Fibroblast of gingiva (primary cell): ENCODE measurements around the gene GUCD1.

ENCODE experiments used
- DNase-seq: peaks from one replicate; pipeline ENCODE4 v3.0.0-alpha.2; 2011; ENCODE audit warnings: low read depth

GUCD1 gene

DNA sequence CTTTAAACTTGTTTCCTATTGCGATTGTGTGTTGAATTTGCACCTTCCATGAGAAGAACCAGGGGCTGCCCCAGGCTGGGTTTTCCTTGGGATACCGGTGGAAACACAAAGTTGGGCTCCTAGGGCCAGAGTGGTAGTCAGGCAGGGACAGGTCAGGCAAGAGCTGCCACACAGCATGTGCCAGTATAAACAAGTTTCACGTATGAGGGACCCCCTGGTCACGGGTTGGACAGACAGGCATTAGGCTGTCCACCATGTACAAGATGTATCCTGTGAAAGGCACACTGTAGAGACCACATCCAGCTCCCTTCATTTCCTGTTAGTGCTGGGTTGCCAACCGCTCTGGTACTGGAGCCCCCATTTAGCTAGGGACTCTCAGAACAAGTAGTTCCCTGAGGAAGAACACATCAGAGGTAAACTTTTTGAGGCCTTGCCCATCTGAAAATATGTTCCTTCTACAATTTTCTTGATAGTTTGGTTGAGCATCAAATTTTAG is 51.0 kb downstream of the GUCD1 start:
- no peak for DNase-seq

DNA sequence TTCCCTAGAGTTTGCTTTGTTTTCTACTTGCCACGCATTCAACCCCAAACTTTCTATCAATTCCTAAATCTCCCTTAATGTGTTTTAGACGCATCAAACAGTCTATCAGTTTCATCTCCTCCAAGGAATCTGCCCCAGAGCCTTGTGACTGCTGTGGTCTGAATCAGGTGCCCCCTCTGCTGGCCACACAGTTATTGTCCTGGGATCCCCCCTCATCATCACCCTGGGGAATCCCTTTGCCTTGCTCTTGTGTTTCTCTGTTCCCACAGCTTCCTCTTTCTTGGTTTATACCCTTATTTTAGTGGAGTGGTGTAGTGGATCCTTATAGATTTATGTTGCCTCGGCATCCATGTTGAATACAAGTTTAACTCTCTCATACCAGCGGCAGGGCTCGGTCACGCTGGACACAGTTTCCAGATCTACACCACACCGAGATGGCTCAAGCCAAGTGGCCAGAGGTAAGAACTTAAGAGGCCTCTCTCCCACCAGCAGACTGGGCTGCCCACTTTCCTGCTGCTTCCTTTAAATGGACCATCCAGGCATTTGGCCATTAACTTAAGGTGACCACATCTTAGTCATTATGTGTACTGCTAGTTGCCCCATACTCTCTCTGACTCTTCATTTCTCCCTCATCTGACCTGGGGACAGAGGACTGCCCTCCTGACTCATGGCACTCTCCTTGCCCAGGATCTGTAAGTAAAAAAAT is 51.6 kb downstream of the GUCD1 start:
- DNase-seq: peak; percentile 29

GRCh38 chr22:24502541-24502940 is 52.4 kb downstream of the GUCD1 start:
- DNase-seq: no peak

DNA sequence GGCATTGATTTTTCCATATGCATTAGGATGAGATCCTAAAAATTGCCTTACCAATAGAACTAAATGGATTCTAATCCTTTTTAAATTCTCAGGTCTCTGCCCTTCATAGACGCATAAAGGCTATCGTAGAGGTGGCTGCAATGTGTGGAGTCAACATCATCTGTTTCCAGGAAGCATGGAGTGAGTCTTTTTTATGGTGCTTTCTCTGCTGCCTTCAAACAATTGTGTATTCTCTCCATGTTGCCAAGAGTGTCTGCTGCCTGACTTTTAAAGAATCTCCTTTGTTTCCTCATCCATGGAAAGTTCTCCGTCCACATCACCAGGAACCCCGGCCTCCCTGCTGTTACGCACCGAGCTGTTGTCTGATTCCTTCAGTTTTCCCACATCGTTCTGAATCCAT is 52.9 kb downstream of the GUCD1 start:
- DNase-seq: no peak

- DNase-seq: no peak
These were observed 53.5 kb downstream of the GUCD1 start for GRCh38 chr22:24501301-24502005.

- no peak for DNase-seq
These were observed 54.6 kb downstream of the GUCD1 start for GRCh38 chr22:24500277-24500820.

DNA sequence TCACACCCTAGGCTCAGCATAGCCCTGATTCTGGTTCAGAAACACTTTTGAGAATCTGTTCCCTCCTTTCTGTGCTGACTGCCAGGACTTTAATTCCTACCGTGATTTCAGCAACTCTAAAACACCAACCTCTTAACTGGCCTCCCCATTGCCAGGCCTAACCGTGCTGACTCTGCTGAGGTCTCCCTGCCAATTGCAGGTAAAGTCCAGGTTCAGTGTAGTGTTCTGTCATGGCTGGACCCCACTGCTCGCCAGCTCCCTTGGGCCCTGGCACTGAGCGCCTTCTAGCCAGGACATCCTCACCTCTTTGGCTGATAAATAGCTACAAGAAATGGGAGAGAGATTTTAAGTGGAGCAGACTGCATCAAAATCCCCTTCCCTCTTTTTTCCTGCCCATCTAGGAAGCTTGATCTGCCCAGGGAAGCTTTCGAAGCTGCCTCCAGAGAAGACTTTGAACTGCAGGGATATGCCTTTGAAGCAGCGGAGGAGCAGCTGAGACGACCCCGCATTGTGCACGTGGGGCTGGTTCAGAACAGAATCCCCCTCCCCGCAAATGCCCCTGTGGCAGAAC is 55.1 kb downstream of the GUCD1 start:
- DNase-seq: no peak

- DNase-seq: no peak
These were observed 56.1 kb downstream of the GUCD1 start for GRCh38 chr22:24498824-24499223.

- DNase-seq: no peak
These were observed 57.1 kb downstream of the GUCD1 start for GRCh38 chr22:24497841-24498258.

DNA sequence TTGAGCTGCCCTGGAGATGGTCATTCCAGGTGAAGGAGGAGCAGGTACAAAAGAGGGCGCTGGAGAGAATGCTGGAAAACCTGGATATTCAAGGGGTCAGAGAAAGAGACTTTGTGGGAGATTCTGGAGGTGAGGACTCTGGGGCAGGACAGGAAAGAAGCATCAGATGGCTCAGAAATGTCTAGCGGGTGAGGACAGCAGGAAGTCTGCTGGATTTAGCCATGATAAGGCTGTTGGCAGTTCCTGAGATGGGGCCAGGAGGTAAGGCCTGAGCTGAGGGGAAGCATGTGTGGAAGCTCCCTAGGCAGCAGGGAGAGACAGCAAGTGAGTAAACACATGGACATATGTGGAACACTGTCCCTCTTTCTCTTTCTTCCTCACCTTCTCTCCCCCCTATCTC is 58.3 kb downstream of the GUCD1 start:
- DNase-seq: no peak

DNA sequence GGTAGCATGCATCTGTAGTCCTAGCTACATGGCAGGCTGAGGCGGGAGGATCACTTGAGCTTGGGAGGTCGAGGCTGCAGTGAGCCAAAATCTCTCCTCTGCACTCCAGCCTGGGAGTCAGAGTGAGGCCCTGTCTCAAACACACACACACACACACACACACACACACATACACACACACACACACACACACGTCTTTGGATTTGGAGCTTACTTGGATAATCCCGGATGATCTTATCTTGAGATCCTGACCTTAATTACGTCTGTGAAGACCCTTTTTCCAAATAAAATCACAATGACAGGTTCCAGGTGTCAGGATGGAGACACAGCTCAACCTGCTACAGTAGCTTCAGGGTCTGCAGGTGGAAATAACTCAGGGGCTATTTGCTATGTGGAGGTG is 58.7 kb downstream of the GUCD1 start:
- DNase-seq: no peak

GRCh38 chr22:24495365-24495675 is 59.6 kb downstream of the GUCD1 start:
- DNase-seq: no peak

GRCh38 chr22:24494528-24495364 is 60.2 kb downstream of the GUCD1 start, which contains the start of gene UPB1:
TSS of gene UPB1 (plus strand) at chr22:24495332. CDS start at chr22:24495404, 72 bp downstream.
- no peak for DNase-seq

DNA sequence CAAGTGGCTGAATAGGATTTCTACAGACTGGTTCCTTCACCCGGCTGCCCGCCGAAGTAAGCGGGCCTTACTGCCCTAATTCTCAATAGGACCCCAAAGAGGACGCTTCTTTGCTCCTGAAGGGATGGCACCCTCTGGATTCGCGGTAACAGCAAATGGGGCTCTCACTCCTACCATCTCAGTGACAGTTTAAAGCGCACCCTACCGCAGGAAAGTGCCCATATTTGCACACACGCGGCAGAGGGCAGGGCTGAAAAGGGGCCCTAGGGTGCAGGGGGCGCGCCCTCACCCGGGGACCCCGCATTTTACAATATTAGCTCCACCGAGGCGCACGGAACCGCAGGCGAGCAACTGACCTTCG is 60.8 kb downstream of the GUCD1 start:
- no peak for DNase-seq

DNA sequence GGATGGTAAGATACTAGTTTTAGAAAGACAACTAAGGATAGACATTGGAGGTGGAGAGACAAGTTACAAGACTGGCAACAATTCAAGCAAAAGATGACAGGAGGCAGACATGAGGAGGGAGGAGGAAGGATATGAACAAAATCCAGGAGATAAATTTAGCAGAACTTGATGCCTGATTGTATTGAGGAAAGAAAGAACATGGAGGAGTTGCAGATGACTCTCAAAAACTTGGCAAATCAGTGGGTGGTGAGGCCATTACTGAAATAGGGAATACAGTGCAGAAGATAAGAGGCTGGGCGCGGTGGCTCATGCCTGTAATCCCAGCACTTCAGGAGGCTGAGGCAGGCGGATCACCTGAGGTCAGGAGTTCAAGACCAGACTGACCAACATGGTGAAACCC is 62.5 kb downstream of the GUCD1 start:
- no peak for DNase-seq
